SK-N-SH (cell line): ENCODE results near the gene CBLN3. TPM values are rescaled to one million over a fixed set of nuclear protein-coding genes. Genes with fewer than 3 reads are reported as not detected.
A peak's percentile ranks its signal among the peaks of the same experiment; 100 is the strongest.

Experiments used
- CTCF ChIA-PET: fragments of 300-600, 350-600 bp; formaldehyde crosslinking; extraction: SDS; loops from one replicate; lab custom pipeline; 2021; lab: Yijun Ruan, JAX
- POLR2A ChIA-PET: fragments of 350-600 bp; sonication (Branson Sonifier 250); formaldehyde crosslinking; extraction: SDS; loops from one replicate; lab custom pipeline; 2020; ENCODE audit warnings: antibody characterized with exemption, inconsistent platforms; lab: Yijun Ruan, JAX
- DNase-seq: peaks from one replicate; pipeline ENCODE4 v3.0.0; 2012
- H2AFZ ChIP-seq: fragments of 200-600 bp; sonication (generic); 2 replicates; pipeline ENCODE4 v1.8.1; 2016; ENCODE audit warnings: antibody characterized with exemption, mild to moderate bottlenecking, low read depth
- H3F3A ChIP-seq: fragments of 200-600 bp; sonication (generic); replicated peaks from 2 replicates; pipeline ENCODE3; 2016; ENCODE audit warnings: antibody characterized with exemption, mild to moderate bottlenecking; ENCODE audit not compliant: insufficient read depth
- H3K27ac ChIP-seq, 2 experiments: fragments of 200-500 bp in 1 of 2; fragments of 200-600 bp in 1 of 2; sonication (Bioruptor generic) in 1 of 2; sonication (generic), shearing (Covaris generic) in 1 of 2; 2 replicates each; pipeline versions ENCODE4 v1.5.1 to v1.6.1; 2014 to 2016; ENCODE audit warnings: low read depth in 2 of 2, inconsistent platforms in 1 of 2, low read length in 1 of 2, mild to moderate bottlenecking in 1 of 2, mixed read lengths in 1 of 2
- H3K27me3 ChIP-seq: fragments of 200-600 bp; sonication (generic), shearing (Covaris generic); 2 replicates; pipeline ENCODE4 v1.6.1; 2016; ENCODE audit warnings: mixed run types; ENCODE audit not compliant: insufficient read depth
- H3K36me3 ChIP-seq, 2 experiments: fragments of 200-500 bp in 1 of 2; fragments of 200-600 bp in 1 of 2; sonication (Bioruptor generic) in 1 of 2; sonication (generic) in 1 of 2; replicated peaks in 1 of 2; 2 replicates each; pipeline versions ENCODE3 to v1.5.1; 2014 to 2016; ENCODE audit warnings: low read length in 1 of 2, mild to moderate bottlenecking in 1 of 2; ENCODE audit not compliant: insufficient read depth in 2 of 2, control insufficient read depth in 1 of 2
- H3K4me1 ChIP-seq, 2 experiments: fragments of 200-500 bp in 1 of 2; fragments of 200-600 bp in 1 of 2; sonication (Bioruptor generic) in 1 of 2; sonication (generic), shearing (Covaris generic) in 1 of 2; 2 replicates each; pipeline versions ENCODE4 v1.5.1 to v1.6.1; 2014 to 2016; ENCODE audit warnings: low read depth in 1 of 2, low read length in 1 of 2, mixed run types in 1 of 2; ENCODE audit not compliant: insufficient read depth in 2 of 2, control insufficient read depth in 1 of 2
- H3K4me2 ChIP-seq: fragments of 200-600 bp; sonication (generic), shearing (Covaris generic); 2 replicates; pipeline ENCODE4 v1.6.1; 2017; ENCODE audit warnings: mixed run types
- H3K4me3 ChIP-seq, 2 experiments: fragments of 200-500 bp in 1 of 2; fragments of 200-600 bp in 1 of 2; sonication (Bioruptor generic) in 1 of 2; sonication (generic), shearing (Covaris generic) in 1 of 2; 2 replicates each; pipeline versions ENCODE4 v1.5.1 to v1.8.1; 2014 to 2016; ENCODE audit warnings: low read depth in 2 of 2, inconsistent platforms in 1 of 2, low read length in 1 of 2, mild to moderate bottlenecking in 1 of 2, mixed read lengths in 1 of 2, moderate library complexity in 1 of 2
- H3K79me2 ChIP-seq: fragments of 200-600 bp; sonication (generic); 2 replicates; pipeline ENCODE4 v1.8.1; 2017; ENCODE audit warnings: mild to moderate bottlenecking; ENCODE audit not compliant: insufficient read depth
- H3K9ac ChIP-seq: fragments of 200-600 bp; sonication (generic); 2 replicates; pipeline ENCODE4 v1.6.1; 2017; ENCODE audit warnings: mixed run types
- H3K9me2 ChIP-seq: fragments of 200-600 bp; sonication (generic); 2 replicates; pipeline ENCODE4 v1.6.1; 2017; ENCODE audit warnings: mixed run types
- H3K9me3 ChIP-seq: fragments of 200-600 bp; sonication (generic); 2 replicates; pipeline ENCODE4 v1.6.1; 2017; ENCODE audit warnings: mixed run types, mild to moderate bottlenecking, moderate library complexity
- H4K20me1 ChIP-seq: fragments of 200-600 bp; sonication (generic); 2 replicates; pipeline ENCODE4 v1.6.1; 2017; ENCODE audit warnings: mild to moderate bottlenecking, mixed run types; ENCODE audit not compliant: insufficient read depth
- EP300 ChIP-seq, 2 experiments: IDR thresholded peaks; 2 replicates each; pipeline versions ENCODE4 v1.4.0 to v1.6.1; 2012; ENCODE audit warnings: borderline replicate concordance in 1 of 2, low read depth in 1 of 2, low read length in 1 of 2
- FOXJ3 ChIP-seq: sonication (generic); formaldehyde crosslinking; IDR thresholded peaks from 2 replicates; pipeline ENCODE4 v1.5.1; 2020; ENCODE audit warnings: mild to moderate bottlenecking, missing genetic modification reagents
- MEF2A ChIP-seq: IDR thresholded peaks from 2 replicates; pipeline ENCODE4 v1.4.0; 2012; ENCODE audit warnings: low read depth, borderline replicate concordance
- NFIC ChIP-seq: IDR thresholded peaks from 2 replicates; pipeline ENCODE4 v1.4.0; 2012; ENCODE audit warnings: borderline replicate concordance
- TAF1 ChIP-seq: IDR thresholded peaks from 2 replicates; pipeline ENCODE4 v1.6.1; 2012; ENCODE audit warnings: low read depth, mild to moderate bottlenecking, low read length, moderate library complexity, borderline replicate concordance
- TCF12 ChIP-seq: IDR thresholded peaks from 2 replicates; pipeline ENCODE4 v1.4.0; 2012
- WGBS: methylation state at CpG from one replicate; pipeline ENCODE4 v1.1.6; 2017; ENCODE audit warnings: low lambda C conversion rate; 5-methylcytosine and 5-hydroxymethylcytosine counted together
- polyA plus RNA-seq, 3 experiments: library from polyadenylated mRNA; depleted of rRNA; stranded (reverse); fragments of >200 nt; gene quantifications; 2 replicates each; pipeline ENCODE4 v1.2.3, GENCODE V29; 2012
- TF ChIP-seq, protein P1 (sequence below): IDR thresholded peaks from 2 replicates; pipeline ENCODE4 v1.6.1; 2012; ENCODE audit warnings: mild to moderate bottlenecking, low read depth, low read length, moderate library complexity
- TF ChIP-seq, protein P2 (sequence below): IDR thresholded peaks from 2 replicates; pipeline ENCODE4 v1.4.0; 2012; ENCODE audit warnings: low read depth
- TF ChIP-seq, protein P3 (sequence below): fragments of 200-600 bp; sonication (generic); IDR thresholded peaks from 2 replicates; pipeline ENCODE4 v1.6.1; 2017; ENCODE audit warnings: antibody characterized with exemption, mild to moderate bottlenecking, moderate library complexity
- TF ChIP-seq, protein P4 (sequence below): fragments of 150-350 bp; IDR thresholded peaks from 2 replicates; pipeline ENCODE4 v1.6.1; 2016; ENCODE audit warnings: mild to moderate bottlenecking, low read depth, low read length
- TF ChIP-seq, protein P5 (sequence below): IDR thresholded peaks from 2 replicates; pipeline ENCODE4; 2012
- TF ChIP-seq, protein P6 (sequence below): IDR thresholded peaks from 2 replicates; pipeline ENCODE4 v1.4.0; 2012; ENCODE audit warnings: low read depth, borderline replicate concordance
- TF ChIP-seq, protein P7 (sequence below): fragments of 150-350 bp; IDR thresholded peaks from 2 replicates; pipeline ENCODE4 v1.6.1; 2017; ENCODE audit warnings: antibody characterized with exemption, low read length, low read depth, borderline replicate concordance

The CBLN3 gene
- polyA plus RNA-seq, 1 of the 3 experiments (the other 2 are of a cell fraction): 1.8 TPM

DNA sequence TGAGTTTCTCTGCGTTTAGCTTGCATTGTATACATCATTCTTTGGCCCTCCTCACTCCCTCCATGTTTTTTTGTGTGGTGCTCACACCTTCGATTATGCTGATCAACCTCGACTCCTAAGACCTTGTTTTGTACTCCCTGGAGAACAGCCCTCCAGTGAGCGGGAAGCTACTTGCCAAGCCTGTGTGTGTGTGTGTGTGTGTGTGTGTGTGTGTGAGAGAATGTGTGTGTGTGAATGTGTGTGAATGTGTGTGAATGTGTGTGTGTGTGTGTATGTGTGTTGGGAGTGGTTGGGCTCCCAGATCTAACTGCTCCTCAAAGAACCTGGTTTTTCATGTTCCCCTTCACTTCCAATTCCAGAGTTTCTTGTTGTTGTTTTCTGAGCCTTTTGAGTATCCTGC, 24.7 kb downstream of the CBLN3 start (continued):
- TF ChIP-seq, protein P1, sequence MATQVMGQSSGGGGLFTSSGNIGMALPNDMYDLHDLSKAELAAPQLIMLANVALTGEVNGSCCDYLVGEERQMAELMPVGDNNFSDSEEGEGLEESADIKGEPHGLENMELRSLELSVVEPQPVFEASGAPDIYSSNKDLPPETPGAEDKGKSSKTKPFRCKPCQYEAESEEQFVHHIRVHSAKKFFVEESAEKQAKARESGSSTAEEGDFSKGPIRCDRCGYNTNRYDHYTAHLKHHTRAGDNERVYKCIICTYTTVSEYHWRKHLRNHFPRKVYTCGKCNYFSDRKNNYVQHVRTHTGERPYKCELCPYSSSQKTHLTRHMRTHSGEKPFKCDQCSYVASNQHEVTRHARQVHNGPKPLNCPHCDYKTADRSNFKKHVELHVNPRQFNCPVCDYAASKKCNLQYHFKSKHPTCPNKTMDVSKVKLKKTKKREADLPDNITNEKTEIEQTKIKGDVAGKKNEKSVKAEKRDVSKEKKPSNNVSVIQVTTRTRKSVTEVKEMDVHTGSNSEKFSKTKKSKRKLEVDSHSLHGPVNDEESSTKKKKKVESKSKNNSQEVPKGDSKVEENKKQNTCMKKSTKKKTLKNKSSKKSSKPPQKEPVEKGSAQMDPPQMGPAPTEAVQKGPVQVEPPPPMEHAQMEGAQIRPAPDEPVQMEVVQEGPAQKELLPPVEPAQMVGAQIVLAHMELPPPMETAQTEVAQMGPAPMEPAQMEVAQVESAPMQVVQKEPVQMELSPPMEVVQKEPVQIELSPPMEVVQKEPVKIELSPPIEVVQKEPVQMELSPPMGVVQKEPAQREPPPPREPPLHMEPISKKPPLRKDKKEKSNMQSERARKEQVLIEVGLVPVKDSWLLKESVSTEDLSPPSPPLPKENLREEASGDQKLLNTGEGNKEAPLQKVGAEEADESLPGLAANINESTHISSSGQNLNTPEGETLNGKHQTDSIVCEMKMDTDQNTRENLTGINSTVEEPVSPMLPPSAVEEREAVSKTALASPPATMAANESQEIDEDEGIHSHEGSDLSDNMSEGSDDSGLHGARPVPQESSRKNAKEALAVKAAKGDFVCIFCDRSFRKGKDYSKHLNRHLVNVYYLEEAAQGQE: no peak
- TF ChIP-seq, protein P2, sequence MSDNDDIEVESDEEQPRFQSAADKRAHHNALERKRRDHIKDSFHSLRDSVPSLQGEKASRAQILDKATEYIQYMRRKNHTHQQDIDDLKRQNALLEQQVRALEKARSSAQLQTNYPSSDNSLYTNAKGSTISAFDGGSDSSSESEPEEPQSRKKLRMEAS: no peak
- TF ChIP-seq NFIC (no peak), MEF2A (no peak), TAF1 (no peak)
- TF ChIP-seq, protein P3, sequence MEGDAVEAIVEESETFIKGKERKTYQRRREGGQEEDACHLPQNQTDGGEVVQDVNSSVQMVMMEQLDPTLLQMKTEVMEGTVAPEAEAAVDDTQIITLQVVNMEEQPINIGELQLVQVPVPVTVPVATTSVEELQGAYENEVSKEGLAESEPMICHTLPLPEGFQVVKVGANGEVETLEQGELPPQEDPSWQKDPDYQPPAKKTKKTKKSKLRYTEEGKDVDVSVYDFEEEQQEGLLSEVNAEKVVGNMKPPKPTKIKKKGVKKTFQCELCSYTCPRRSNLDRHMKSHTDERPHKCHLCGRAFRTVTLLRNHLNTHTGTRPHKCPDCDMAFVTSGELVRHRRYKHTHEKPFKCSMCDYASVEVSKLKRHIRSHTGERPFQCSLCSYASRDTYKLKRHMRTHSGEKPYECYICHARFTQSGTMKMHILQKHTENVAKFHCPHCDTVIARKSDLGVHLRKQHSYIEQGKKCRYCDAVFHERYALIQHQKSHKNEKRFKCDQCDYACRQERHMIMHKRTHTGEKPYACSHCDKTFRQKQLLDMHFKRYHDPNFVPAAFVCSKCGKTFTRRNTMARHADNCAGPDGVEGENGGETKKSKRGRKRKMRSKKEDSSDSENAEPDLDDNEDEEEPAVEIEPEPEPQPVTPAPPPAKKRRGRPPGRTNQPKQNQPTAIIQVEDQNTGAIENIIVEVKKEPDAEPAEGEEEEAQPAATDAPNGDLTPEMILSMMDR: no peak
- TF ChIP-seq, protein P4, sequence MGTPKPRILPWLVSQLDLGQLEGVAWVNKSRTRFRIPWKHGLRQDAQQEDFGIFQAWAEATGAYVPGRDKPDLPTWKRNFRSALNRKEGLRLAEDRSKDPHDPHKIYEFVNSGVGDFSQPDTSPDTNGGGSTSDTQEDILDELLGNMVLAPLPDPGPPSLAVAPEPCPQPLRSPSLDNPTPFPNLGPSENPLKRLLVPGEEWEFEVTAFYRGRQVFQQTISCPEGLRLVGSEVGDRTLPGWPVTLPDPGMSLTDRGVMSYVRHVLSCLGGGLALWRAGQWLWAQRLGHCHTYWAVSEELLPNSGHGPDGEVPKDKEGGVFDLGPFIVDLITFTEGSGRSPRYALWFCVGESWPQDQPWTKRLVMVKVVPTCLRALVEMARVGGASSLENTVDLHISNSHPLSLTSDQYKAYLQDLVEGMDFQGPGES: no peak
- TF ChIP-seq, protein P5, sequence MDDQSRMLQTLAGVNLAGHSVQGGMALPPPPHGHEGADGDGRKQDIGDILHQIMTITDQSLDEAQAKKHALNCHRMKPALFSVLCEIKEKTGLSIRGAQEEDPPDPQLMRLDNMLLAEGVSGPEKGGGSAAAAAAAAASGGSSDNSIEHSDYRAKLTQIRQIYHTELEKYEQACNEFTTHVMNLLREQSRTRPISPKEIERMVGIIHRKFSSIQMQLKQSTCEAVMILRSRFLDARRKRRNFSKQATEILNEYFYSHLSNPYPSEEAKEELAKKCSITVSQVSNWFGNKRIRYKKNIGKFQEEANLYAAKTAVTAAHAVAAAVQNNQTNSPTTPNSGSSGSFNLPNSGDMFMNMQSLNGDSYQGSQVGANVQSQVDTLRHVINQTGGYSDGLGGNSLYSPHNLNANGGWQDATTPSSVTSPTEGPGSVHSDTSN: no peak

DNA sequence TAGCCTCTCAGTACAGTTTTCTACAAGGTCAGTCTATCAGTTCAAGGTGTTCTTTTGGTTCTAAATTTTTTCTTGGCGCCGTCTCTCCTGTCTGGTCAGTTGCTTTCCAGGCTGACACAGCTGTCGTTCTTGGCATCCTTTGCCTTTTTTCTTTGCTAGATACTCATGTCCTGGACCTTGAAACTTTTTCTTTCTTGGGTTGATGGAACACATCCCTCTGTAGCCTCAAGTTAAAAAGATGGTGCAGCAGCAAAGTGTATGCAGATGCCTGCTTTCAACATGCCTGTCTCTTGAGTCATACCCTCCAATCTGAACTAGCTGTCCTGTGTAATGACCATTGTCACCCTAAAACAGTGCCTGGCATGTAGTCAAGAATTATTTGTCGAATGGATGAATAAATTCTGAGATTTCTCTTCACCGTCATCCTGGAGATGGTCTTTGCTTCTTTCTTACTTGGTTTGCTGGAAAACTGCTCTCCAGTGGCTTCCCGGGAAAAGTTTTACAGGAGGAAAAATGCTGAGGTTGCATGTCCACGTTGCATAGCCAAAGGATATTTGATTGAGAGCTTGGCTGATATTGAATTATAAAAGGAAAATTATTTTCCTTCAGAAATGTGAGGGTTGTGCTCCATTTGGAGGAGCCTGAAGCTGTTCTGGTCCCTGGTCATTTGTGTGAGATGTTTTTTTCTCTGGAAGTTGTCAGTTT, 26.0 kb downstream of the CBLN3 start:
- Histone ChIP-seq H3K4me1 (peaks cover 0 to 24% of the 10 kb centered on the region in 2 experiments; a peak in 1 of 4 replicates), H3K79me2 (no peaks in the 10 kb centered on the region), H3F3A (peaks cover 7% of the 10 kb centered on the region), H3K9ac (no peak overlapping the region), H3K9me3 (no peaks in the 10 kb centered on the region), H3K4me2 (peak overlapping the region; percentile 7; the same call in 1 of the 2 replicates), H3K27ac (no peak overlapping the region), H3K27me3 (no peaks in the 10 kb centered on the region), H3K9me2 (no peaks in the 10 kb centered on the region), H2AFZ (no peak overlapping the region)
- no peak for DNase-seq
- 41% methylated on average over 7 of the region's 7 CpGs for WGBS
- ChIA-PET POLR2A (no interaction called here), CTCF (interaction anchor here (2.8 to 5.8 kb wide), 4 partner anchors 27 to 70 kb away, joined by 11 to 38 read pairs (median 30); partner anchors contain the start of genes CBLN3 and KHNYN)
- TF ChIP-seq, protein P6, sequence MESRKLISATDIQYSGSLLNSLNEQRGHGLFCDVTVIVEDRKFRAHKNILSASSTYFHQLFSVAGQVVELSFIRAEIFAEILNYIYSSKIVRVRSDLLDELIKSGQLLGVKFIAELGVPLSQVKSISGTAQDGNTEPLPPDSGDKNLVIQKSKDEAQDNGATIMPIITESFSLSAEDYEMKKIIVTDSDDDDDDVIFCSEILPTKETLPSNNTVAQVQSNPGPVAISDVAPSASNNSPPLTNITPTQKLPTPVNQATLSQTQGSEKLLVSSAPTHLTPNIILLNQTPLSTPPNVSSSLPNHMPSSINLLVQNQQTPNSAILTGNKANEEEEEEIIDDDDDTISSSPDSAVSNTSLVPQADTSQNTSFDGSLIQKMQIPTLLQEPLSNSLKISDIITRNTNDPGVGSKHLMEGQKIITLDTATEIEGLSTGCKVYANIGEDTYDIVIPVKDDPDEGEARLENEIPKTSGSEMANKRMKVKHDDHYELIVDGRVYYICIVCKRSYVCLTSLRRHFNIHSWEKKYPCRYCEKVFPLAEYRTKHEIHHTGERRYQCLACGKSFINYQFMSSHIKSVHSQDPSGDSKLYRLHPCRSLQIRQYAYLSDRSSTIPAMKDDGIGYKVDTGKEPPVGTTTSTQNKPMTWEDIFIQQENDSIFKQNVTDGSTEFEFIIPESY: no peak
- TF ChIP-seq FOXJ3 (CRISPR knock-in tag) (no peak), TCF12 (peak; percentile 40; the same call in 1 of the 2 replicates), EP300 (IDR thresholded peaks at IDR 0.05; ENCODE audit: borderline replicate concordance in 1 of 2, low read depth in 1 of 2, low read length in 1 of 2) (no peak)
- TF ChIP-seq, protein P7, sequence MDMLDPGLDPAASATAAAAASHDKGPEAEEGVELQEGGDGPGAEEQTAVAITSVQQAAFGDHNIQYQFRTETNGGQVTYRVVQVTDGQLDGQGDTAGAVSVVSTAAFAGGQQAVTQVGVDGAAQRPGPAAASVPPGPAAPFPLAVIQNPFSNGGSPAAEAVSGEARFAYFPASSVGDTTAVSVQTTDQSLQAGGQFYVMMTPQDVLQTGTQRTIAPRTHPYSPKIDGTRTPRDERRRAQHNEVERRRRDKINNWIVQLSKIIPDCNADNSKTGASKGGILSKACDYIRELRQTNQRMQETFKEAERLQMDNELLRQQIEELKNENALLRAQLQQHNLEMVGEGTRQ: no peak
- TF ChIP-seq, protein P5: no peak; the same call in 1 of the 2 replicates
- TF ChIP-seq, all 33 proteins: peak for 1
- peaks cover 0 to under 1% of the 10 kb centered on the region in 2 experiments for H3K36me3 ChIP-seq
- no peak overlapping the region for H3K4me3 ChIP-seq
- no peaks in the 10 kb centered on the region for H4K20me1 ChIP-seq
